Upper lobe of left lung (tissue), 6 donors: ENCODE results near the gene SFSWAP. TPM values are rescaled to one million over a fixed set of nuclear protein-coding genes. Genes with fewer than 3 reads are reported as not detected.
A peak's percentile ranks its signal among the peaks of the same experiment; 100 is the strongest.

Source experiments
- ATAC-seq, 2 donors: fragments of 200-7000 bp; cut with Tn5 transposase; one replicate each; pipeline ENCODE4 v1.9.1; 2022; ENCODE audit warnings: mild to moderate bottlenecking in 2 of 2, moderate library complexity in 2 of 2; ENCODE audit not compliant: low FRiP score in 2 of 2
- DNase-seq, 2 donors: peaks; one replicate each; pipeline ENCODE4 v3.0.0-alpha.2; 2019 to 2020
- H3K27ac ChIP-seq, 4 donors: fragments of 200-600 bp; sonication (generic); one replicate each; pipeline ENCODE4 v1.5.1; 2016 to 2019
- H3K27me3 ChIP-seq, 4 donors: fragments of 200-600 bp; sonication (generic); one replicate each; pipeline ENCODE4 v1.5.1; 2017 to 2019
- H3K36me3 ChIP-seq, 4 donors: fragments of 200-600 bp; sonication (generic); one replicate each; pipeline ENCODE4 v1.5.1; 2016 to 2019
- H3K4me1 ChIP-seq, 4 donors: fragments of 200-600 bp; sonication (generic); one replicate each; pipeline ENCODE4 v1.5.1; 2018 to 2019
- H3K4me3 ChIP-seq, 4 donors: fragments of 200-600 bp; sonication (generic); one replicate each; pipeline ENCODE4 v1.5.1; 2017 to 2019; ENCODE audit warnings: mild to moderate bottlenecking in 2 of 4, moderate library complexity in 1 of 4
- H3K9me3 ChIP-seq, 4 donors: fragments of 200-600 bp; sonication (generic); one replicate each; pipeline ENCODE4 v1.5.1; 2018 to 2019
- EP300 ChIP-seq, 4 donors: sonication (generic); formaldehyde crosslinking; IDR thresholded peaks; one replicate each; pipeline ENCODE4 v1.5.1; 2017; ENCODE audit warnings: antibody characterized with exemption in 4 of 4, control low read depth in 2 of 4
- POLR2A ChIP-seq, 4 donors: fragments of 450-650 bp; IDR thresholded peaks; one replicate each; pipeline ENCODE4 v1.5.1; 2016 to 2017; ENCODE audit warnings: antibody characterized with exemption in 4 of 4, mild to moderate bottlenecking in 2 of 4
- POLR2AphosphoS5 ChIP-seq, 2 donors: sonication (generic); formaldehyde crosslinking; IDR thresholded peaks; one replicate each; pipeline ENCODE4 v1.5.1; 2017; ENCODE audit warnings: antibody characterized with exemption in 2 of 2
- WGBS, 2 donors: methylation state at CpG; one replicate each; pipeline ENCODE4 v1.1.5; 2017 to 2018; 5-methylcytosine and 5-hydroxymethylcytosine counted together
- total RNA-seq, 6 donors: library from RNA; depleted of rRNA in 4 of 6; stranded (reverse); fragments of >200 nt in 4 of 6; gene quantifications; one replicate each; pipeline versions ENCODE4 v1.1.0 to v1.2.1, GENCODE V29; 2016 to 2021
- TF ChIP-seq, protein P1 (sequence below), 6 experiments: fragments of 450-650 bp in 4 of 6; fragments of 200-600 bp in 2 of 6; sonication (generic) in 2 of 6; IDR thresholded peaks; one replicate each; pipeline ENCODE4 v1.5.1; 2016 to 2019; ENCODE audit warnings: antibody characterized with exemption in 6 of 6
- donor health status: DM: no; HTN: no; CAD: no; lungs with moderate emphysema.
- donor health status: DM: no; HTN: yes; CAD: no; lungs with severe emphysema.

Gene SFSWAP
- total RNA-seq, 6 donors from 2014 or later: 33.9 to 136 (median 51.4) TPM

DNA sequence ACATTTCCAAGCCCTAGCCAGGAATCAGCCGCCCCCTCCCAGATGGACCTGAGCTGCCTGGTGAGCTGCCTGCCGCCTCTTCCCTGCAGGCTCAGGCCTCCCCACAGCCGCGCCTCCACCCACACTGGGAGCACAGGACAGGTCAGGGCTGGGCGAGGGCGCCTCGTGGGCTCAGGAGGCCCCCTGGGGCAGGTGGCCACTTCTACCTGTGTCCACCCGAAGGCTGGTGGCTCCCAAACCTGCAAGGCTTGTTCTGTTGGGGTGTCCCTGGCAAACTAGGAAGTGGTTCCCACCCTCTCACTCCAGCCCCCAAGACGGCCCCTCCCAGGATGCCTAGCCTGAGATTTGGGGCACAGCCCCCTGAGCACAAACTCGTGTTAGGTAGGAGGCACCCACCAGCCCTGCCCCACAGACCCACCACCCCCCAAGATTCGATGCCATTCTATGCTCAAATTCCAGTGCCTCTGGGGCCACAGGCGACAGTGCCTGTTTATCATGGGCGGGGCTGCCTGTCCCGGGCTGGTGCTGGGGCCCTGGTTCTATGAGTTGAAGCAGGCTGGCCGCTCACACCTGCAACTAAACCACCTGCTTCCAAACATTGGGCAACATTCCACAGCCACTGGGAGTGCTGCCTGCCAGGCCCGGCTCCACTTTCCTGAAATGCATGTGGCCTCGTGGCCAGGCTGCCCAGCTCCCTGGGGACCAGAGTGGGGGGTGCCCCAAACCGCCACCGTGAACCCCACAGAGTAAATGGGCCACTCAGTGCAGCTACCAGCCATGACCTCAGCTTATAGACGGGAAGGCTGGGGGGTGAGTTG is 124.1 kb downstream of the SFSWAP start:
- ATAC-seq: no peak
- peak in 1 of 2 donors; percentile 61 for DNase-seq
- peaks cover 2 to 29% (median 10%) of the 10 kb centered on the region in 4 donors for H3K27me3 ChIP-seq
- H3K9me3 ChIP-seq: no peaks in the 10 kb centered on the region
- no peak overlapping the region for H3K4me3 ChIP-seq
- no peak overlapping the region for H3K27ac ChIP-seq
- WGBS, 2 donors: 60 to 69% methylated on average over 1 to 20 of the region's 20 CpGs
- peaks cover 12 to 24% (median 14%) of the 10 kb centered on the region in 4 donors for H3K4me1 ChIP-seq
- no peaks in the 10 kb centered on the region for H3K36me3 ChIP-seq
- TF ChIP-seq POLR2AphosphoS5 (IDR thresholded peaks at IDR 0.05) (no peak), EP300 (IDR thresholded peaks at IDR 0.05) (no peak), POLR2A (IDR thresholded peaks at IDR 0.05) (no peak)
- TF ChIP-seq, protein P1, sequence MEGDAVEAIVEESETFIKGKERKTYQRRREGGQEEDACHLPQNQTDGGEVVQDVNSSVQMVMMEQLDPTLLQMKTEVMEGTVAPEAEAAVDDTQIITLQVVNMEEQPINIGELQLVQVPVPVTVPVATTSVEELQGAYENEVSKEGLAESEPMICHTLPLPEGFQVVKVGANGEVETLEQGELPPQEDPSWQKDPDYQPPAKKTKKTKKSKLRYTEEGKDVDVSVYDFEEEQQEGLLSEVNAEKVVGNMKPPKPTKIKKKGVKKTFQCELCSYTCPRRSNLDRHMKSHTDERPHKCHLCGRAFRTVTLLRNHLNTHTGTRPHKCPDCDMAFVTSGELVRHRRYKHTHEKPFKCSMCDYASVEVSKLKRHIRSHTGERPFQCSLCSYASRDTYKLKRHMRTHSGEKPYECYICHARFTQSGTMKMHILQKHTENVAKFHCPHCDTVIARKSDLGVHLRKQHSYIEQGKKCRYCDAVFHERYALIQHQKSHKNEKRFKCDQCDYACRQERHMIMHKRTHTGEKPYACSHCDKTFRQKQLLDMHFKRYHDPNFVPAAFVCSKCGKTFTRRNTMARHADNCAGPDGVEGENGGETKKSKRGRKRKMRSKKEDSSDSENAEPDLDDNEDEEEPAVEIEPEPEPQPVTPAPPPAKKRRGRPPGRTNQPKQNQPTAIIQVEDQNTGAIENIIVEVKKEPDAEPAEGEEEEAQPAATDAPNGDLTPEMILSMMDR (IDR thresholded peaks at IDR 0.05): no peak

DNA sequence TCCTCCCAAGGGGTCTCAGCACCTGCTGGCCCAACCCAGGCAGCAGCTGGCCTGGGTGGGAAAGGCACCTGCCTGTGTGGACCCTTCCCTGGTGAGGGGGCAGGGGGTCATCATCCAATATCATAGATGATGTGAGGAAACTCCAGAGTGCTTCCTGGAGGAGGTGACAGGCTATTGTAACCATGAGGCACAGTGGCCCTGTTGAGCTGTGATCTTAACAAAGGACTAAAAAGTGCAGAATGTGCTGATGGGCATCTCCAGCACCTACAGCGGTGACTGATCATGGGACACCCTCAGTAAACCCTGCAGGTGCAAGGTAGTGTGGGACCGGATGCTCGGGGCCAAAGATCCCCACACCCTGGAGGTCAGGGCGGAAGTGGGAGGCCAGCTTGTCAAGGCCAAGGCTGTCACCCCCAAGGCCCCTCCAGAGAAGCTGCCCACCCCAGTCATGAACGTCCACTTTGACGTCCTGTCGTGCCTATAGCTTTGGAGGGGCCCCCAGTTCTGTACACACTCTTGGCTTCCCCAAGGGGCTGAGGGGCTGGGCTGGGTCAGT is 124.8 kb downstream of the SFSWAP start:
- H3K36me3 ChIP-seq: no peaks in the 10 kb centered on the region
- TF ChIP-seq POLR2AphosphoS5 (IDR thresholded peaks at IDR 0.05) (no peak), POLR2A (IDR thresholded peaks at IDR 0.05) (no peak), EP300 (IDR thresholded peaks at IDR 0.05) (no peak)
- TF ChIP-seq, protein P1 (IDR thresholded peaks at IDR 0.05): no peak
- peaks cover 2 to 22% (median 6%) of the 10 kb centered on the region in 4 donors for H3K27me3 ChIP-seq
- no peak for ATAC-seq
- no peak for DNase-seq
- no peak overlapping the region for H3K4me3 ChIP-seq
- peaks cover 6 to 17% (median 7%) of the 10 kb centered on the region in 4 donors for H3K4me1 ChIP-seq
- WGBS, 2 donors: 81 to 93% methylated on average over 4 to 7 of the region's 7 CpGs
- no peaks in the 10 kb centered on the region for H3K9me3 ChIP-seq
- no peak overlapping the region for H3K27ac ChIP-seq

DNA sequence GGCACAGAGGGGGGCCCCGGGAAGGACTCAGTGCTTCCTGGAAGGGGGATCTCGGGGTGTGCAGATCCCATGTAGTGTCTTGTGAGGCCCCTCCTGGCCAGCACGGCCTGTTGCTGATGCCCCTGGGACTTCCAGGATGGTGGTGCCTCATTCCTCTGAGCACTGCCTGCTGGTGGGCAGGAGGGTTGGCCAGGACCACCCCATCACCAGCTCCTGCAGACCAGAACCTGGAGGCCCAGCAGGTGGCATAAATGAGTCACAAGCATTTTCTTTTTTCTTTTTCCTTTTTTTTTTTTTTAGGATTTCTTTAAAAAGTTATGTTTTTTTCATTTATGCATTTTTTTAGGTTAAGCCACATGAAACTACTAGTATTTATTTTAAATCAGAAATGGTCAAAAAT is 125.3 kb downstream of the SFSWAP start:
- no peak for TF ChIP-seq EP300 (IDR thresholded peaks at IDR 0.05)
- TF ChIP-seq, protein P1 (IDR thresholded peaks at IDR 0.05): no peak
- no peak for TF ChIP-seq POLR2AphosphoS5 (IDR thresholded peaks at IDR 0.05)
- TF ChIP-seq POLR2A (IDR thresholded peaks at IDR 0.05): no peak
- H3K4me1 ChIP-seq: peaks cover under 1 to 12% (median 2%) of the 10 kb centered on the region in 4 donors
- H3K4me3 ChIP-seq: no peak overlapping the region
- H3K36me3 ChIP-seq: no peaks in the 10 kb centered on the region
- WGBS, 2 donors: 40 to 70% methylated on average over 2 to 3 of the region's 3 CpGs
- no peaks in the 10 kb centered on the region for H3K9me3 ChIP-seq
- ATAC-seq (no peak), DNase-seq (no peak)
- no peak overlapping the region for H3K27ac ChIP-seq
- H3K27me3 ChIP-seq: peaks cover under 1 to 17% (median 4%) of the 10 kb centered on the region in 4 donors

DNA sequence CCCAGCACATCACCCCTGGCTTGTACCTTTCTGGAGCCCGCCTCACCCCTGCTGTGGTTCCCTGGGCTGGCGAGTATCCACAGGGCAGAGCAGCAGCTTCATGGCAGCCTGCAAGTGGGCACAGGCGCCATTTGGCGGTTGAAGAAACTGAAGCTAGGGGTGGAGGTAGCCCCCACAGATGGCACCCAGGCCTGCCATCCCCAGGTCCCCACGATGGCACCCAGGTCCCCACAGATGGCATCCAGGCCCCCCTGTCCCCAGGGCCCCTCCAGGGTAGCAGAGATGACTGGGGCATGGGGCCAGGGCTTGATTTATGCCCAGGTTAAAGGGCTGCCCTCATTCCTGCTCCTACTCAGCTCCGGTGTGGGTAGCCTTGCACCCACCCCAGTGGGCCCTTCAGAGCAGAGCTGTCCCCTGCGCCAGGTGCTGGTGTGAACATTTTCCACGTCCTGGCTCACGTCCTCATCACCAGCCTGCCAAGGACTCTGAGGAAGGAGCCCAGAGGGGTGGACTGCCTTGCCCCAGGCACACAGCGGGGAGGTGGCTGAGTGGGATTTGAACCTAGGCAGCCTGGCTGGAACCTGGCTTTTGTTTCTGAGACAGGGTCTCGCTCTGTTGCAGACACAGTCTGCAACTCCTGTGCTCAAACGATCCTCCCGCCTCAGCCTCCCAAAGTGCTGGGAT is 126.0 kb downstream of the SFSWAP start:
- TF ChIP-seq EP300 (IDR thresholded peaks at IDR 0.05): no peak
- no peak for TF ChIP-seq POLR2AphosphoS5 (IDR thresholded peaks at IDR 0.05)
- TF ChIP-seq, protein P1 (IDR thresholded peaks at IDR 0.05): no peak
- TF ChIP-seq POLR2A (IDR thresholded peaks at IDR 0.05): no peak
- H3K9me3 ChIP-seq: no peaks in the 10 kb centered on the region
- DNase-seq (no peak), ATAC-seq (no peak)
- peaks cover 0 to 8% (median 0%) of the 10 kb centered on the region in 4 donors for H3K4me1 ChIP-seq
- no peak overlapping the region for H3K4me3 ChIP-seq
- H3K27me3 ChIP-seq: peaks cover 0 to 14% (median 2%) of the 10 kb centered on the region in 4 donors
- 84 to 89% methylated on average over 12 of the region's 13 CpGs for whole genome bisulfite sequencing, 2 donors
- no peaks in the 10 kb centered on the region for H3K36me3 ChIP-seq
- H3K27ac ChIP-seq: no peak overlapping the region
